ENCODE results near the gene FBLIM1.

The FBLIM1 gene

DNA sequence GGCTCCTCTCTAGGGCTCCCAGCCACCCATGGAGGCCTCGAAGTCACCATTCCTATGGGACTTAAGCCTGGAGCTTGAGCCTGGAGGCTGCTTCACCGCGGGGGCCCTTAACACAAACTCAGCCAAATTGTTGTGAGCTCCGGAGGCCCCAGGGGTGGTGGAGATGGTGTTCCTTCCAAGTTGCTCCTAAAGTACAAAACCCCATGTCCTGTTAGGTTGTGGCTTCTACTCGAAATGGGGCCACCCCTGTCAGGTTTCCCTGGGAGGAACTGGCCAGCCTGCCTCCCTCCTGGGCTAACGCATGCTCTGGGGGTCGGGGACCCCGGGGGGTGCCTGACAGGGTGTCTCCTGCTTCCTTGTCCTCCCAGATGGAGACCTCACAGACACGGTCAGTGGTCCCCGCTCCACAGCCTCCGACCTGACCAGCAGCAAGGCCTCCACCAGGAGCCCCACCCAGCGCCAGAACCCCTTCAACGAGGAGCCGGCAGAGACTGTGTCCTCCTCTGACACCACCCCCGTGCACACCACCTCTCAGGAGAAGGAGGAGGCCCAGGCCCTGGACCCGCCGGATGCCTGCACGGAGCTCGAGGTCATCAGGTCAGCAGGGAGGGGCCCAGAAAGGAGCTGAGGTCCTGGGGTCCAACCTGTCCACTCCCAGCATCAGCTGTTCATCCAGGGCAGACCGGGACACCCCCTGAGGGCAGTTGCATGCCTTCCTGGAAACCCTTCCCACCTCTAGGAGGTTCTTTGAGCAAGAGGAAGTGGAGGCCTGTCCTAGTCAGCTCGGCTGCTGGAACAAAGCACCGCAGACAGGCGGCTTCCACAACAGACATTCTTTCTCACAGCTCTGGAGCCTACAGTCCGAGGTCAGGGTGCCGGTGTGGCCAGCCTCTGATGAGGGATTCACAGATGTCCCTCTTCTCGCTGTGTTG lies 33.4 kb upstream of the FBLIM1 start:
- DNase-seq (ENCODE audit: insufficient read length, low spot score) (no peak), FAIRE-seq (no peak)
- no peak for TF ChIP-seq POLR2A (IDR thresholded peaks at IDR 0.05; ENCODE audit: low read depth, low read length)

GRCh38 chr1:15726508-15726907 lies 32.1 kb upstream of the FBLIM1 start:
- no peak for FAIRE-seq
- DNase-seq (ENCODE audit: insufficient read length, low spot score): no peak

GRCh38 chr1:15727021-15727420 lies 31.6 kb upstream of the FBLIM1 start:
- TF ChIP-seq POLR2A (IDR thresholded peaks at IDR 0.05; ENCODE audit: low read depth, low read length): no peak
- DNase-seq (ENCODE audit: insufficient read length, low spot score) (no peak), FAIRE-seq (no peak)

More at GRCh38 chr1:15726508-15726907, 32.1 kb upstream of the FBLIM1 start:
- TF ChIP-seq POLR2A (IDR thresholded peaks at IDR 0.05; ENCODE audit: low read depth, low read length): no peak

DNA sequence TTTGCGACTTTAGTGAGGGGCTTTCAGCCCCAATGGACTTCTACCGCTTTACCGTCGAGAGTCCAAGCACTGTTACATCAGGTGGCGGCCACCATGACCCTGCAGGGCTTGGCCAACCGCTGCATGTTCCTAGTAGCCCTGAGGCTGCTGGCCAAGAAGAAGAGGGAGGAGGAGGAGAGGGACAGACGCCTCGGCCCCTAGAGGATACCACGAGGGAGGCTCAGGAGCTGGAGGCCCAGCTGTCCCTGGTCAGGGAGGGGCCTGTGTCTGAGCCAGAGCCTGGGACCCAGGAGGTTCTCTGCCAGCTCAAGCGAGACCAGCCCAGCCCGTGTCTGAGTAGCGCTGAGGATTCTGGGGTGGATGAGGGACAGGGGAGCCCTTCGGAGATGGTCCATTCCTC lies 31.2 kb upstream of the FBLIM1 start:
- no peak for TF ChIP-seq POLR2A (IDR thresholded peaks at IDR 0.05; ENCODE audit: low read depth, low read length)
- DNase-seq (ENCODE audit: insufficient read length, low spot score) (no peak), FAIRE-seq (no peak)

DNA sequence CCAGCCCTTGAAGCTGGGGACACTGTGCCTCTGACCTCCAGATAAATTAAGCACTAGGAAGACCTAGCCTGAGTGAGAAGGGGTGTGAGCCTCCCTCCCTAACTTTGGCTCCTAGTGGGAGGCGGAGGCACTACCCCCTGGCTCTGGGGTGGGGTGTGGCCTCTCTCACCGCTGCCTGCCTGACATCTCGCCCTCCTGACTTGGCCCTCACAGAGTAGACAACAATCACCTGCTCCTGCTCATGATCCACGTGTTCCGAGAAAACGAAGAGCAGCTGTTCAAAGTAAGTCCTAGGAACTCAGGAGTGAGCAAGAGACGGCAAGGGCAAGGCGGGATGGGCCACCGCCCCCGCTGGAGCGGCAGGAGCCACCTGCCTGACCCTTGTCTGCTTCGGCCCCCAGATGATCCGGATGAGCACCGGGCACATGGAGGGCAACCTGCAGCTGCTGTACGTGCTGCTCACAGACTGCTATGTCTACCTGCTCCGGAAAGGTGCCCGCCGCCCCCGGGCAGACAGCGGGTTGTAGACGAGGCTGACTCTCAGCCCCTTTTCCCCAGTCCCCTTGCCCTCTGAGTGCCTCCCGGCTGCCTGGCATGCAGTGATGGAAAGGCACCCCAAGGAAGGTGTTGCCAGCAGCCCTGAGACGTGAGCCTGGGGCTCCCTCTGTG lies 30.6 kb upstream of the FBLIM1 start:
- no peak for FAIRE-seq
- DNase-seq (ENCODE audit: insufficient read length, low spot score): no peak
- TF ChIP-seq POLR2A (IDR thresholded peaks at IDR 0.05; ENCODE audit: low read depth, low read length): no peak

GRCh38 chr1:15728937-15729657 lies 29.5 kb upstream of the FBLIM1 start:
- DNase-seq (ENCODE audit: insufficient read length, low spot score) (no peak), FAIRE-seq (no peak)
- no peak for TF ChIP-seq POLR2A (IDR thresholded peaks at IDR 0.05; ENCODE audit: low read depth, low read length)

DNA sequence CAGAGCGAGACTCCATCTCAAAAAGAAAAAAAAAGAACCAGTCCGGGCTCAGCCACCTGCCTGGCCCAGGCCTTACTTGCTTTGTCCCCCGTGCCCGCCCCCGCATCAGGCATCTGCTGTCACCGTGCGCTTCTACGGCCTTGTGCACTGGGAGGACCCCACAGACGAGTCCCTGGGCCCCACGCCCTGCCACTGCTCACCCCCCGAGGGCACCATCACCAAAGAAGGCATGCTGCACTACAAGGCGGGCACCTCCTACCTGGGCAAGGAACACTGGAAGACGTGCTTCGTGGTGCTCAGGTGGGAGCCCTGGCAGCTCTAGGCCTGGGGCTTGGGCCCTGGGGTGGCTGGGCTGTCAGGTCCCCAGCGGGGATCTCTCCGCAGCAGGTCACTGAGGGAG lies 28.2 kb upstream of the FBLIM1 start:
- no peak for TF ChIP-seq POLR2A (IDR thresholded peaks at IDR 0.05; ENCODE audit: low read depth, low read length)
- FAIRE-seq (no peak), DNase-seq (ENCODE audit: insufficient read length, low spot score) (no peak)

- FAIRE-seq (no peak), DNase-seq (ENCODE audit: insufficient read length, low spot score) (no peak)
- no peak for TF ChIP-seq POLR2A (IDR thresholded peaks at IDR 0.05; ENCODE audit: low read depth, low read length)
These were observed 27.7 kb upstream of the FBLIM1 start for GRCh38 chr1:15730936-15731335.

DNA sequence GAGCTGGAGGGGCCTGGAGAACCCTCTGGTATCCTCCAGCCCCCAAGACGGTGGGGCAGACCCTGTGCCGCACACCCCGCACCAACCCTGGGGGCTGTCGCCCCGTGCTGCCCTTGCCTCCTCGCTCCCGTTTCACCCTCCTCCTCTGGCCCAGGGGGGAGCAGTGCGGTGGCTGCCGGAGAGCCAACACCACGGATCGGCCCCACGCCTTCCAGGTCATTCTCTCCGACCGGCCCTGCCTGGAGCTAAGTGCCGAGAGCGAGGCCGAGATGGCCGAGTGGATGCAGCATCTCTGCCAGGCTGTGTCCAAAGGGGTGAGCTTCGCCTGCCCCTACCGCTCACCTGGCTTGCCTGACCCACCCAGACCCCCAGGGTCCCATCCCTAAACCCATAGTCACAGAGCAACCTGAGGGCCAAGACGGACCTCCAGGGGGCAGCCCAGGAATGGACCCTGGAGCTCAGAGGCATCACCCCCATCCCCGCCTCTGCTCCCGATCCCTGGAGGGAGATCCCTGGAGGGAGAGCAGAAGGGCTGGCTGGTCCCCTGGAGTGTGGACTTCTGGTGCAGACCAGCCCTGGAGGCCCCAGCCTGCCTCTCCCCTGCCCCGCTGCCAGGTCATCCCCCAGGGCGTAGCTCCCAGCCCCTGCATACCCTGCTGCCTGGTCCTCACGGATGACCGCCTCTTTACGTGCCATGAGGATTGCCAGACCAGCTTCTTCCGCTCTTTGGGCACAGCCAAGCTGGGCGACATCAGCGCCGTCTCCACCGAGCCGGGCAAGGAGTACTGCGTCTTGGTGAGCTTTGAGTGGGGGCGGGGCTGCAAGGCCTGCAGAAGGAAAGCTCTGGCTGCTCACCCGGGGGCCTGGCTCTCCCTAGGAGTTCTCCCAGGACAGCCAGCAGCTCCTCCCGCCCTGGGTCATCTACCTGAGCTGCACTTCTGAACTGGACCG lies 26.6 kb upstream of the FBLIM1 start:
- no peak for FAIRE-seq
- no peak for DNase-seq (ENCODE audit: insufficient read length, low spot score)
- no peak for TF ChIP-seq POLR2A (IDR thresholded peaks at IDR 0.05; ENCODE audit: low read depth, low read length)

GRCh38 chr1:15732686-15733081 lies 25.9 kb upstream of the FBLIM1 start:
- no peak for TF ChIP-seq POLR2A (IDR thresholded peaks at IDR 0.05; ENCODE audit: low read depth, low read length)
- DNase-seq (ENCODE audit: insufficient read length, low spot score): no peak
- FAIRE-seq: no peak

DNA sequence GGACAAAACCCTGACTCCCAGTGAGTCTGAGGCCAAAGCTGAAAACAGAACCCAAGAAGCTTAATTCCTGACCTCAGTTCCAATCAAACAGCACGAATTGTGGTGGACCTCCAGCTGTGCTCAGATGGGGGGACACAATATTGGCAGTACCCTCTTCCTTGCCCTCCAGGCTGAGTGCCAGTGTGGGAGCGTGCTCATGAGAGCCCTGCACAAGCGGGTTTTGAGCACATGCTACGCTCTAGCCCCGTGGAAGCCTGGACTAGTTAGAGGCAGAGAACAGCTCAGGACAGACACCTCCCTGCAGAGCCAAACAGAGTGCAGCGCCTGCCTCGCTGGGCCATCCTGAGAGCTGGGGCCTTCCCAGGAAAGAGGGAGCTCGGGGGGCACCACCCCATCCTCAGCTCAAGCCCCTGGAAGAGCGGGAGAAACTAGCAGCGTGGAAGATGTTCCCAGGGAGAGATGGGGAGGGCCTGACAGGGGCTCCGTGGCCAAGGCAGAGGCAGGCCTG lies 25.3 kb upstream of the FBLIM1 start:
- no peak for TF ChIP-seq POLR2A (IDR thresholded peaks at IDR 0.05; ENCODE audit: low read depth, low read length)
- DNase-seq (ENCODE audit: insufficient read length, low spot score) (no peak), FAIRE-seq (no peak)

- TF ChIP-seq POLR2A (IDR thresholded peaks at IDR 0.05; ENCODE audit: low read depth, low read length): no peak
- no peak for DNase-seq (ENCODE audit: insufficient read length, low spot score)
- no peak for FAIRE-seq
These were observed 24.8 kb upstream of the FBLIM1 start for GRCh38 chr1:15733726-15734226.

DNA sequence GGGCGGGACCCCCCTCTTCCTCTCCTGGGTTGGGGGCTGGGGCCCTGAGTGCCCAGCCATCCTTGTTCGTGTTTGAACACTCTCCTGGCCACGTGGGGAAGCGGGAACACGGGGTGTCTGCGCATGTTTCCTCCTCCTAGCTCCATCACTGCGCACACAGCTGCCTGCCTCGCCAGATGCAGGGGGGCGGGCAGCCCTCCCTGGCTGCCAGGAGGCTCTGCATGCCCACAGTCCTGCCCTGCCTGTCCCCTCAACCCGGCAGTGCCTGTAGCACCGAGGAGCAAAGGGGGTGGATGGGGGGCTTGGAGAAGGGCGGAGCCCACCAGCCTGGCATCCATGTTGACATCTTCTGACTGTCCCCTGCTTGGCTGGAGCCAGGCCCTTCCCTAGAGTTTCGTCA lies 24.3 kb upstream of the FBLIM1 start:
- no peak for FAIRE-seq
- no peak for TF ChIP-seq POLR2A (IDR thresholded peaks at IDR 0.05; ENCODE audit: low read depth, low read length)
- no peak for DNase-seq (ENCODE audit: insufficient read length, low spot score)

All from H54 (cell line).